IPS-18a (cell line): ENCODE results near the gene SGTB.

Source experiments
- H3K27ac ChIP-seq: one replicate; pipeline ENCODE4 v1.5.1; 2013; ENCODE audit warnings: low read length
- H3K27me3 ChIP-seq: one replicate; pipeline ENCODE4 v1.6.1; 2013; ENCODE audit warnings: mild to moderate bottlenecking, low read length; ENCODE audit not compliant: control insufficient read depth, insufficient read depth
- H3K36me3 ChIP-seq: one replicate; pipeline ENCODE4 v1.6.1; 2013; ENCODE audit warnings: low read depth, low read length; ENCODE audit not compliant: control insufficient read depth
- H3K4me1 ChIP-seq: one replicate; pipeline ENCODE4 v1.6.1; 2013; ENCODE audit warnings: low read depth, low read length; ENCODE audit not compliant: control insufficient read depth
- H3K4me3 ChIP-seq: one replicate; pipeline ENCODE4 v1.5.1; 2013; ENCODE audit warnings: low read length
- H3K9ac ChIP-seq: one replicate; pipeline ENCODE4 v1.6.1; 2013; ENCODE audit warnings: mild to moderate bottlenecking, low read length, moderate library complexity
- H3K9me3 ChIP-seq: one replicate; pipeline ENCODE4 v1.6.1; 2013; ENCODE audit warnings: low read depth, low read length; ENCODE audit not compliant: control insufficient read depth

The SGTB gene, protein sequence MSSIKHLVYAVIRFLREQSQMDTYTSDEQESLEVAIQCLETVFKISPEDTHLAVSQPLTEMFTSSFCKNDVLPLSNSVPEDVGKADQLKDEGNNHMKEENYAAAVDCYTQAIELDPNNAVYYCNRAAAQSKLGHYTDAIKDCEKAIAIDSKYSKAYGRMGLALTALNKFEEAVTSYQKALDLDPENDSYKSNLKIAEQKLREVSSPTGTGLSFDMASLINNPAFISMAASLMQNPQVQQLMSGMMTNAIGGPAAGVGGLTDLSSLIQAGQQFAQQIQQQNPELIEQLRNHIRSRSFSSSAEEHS

DNA sequence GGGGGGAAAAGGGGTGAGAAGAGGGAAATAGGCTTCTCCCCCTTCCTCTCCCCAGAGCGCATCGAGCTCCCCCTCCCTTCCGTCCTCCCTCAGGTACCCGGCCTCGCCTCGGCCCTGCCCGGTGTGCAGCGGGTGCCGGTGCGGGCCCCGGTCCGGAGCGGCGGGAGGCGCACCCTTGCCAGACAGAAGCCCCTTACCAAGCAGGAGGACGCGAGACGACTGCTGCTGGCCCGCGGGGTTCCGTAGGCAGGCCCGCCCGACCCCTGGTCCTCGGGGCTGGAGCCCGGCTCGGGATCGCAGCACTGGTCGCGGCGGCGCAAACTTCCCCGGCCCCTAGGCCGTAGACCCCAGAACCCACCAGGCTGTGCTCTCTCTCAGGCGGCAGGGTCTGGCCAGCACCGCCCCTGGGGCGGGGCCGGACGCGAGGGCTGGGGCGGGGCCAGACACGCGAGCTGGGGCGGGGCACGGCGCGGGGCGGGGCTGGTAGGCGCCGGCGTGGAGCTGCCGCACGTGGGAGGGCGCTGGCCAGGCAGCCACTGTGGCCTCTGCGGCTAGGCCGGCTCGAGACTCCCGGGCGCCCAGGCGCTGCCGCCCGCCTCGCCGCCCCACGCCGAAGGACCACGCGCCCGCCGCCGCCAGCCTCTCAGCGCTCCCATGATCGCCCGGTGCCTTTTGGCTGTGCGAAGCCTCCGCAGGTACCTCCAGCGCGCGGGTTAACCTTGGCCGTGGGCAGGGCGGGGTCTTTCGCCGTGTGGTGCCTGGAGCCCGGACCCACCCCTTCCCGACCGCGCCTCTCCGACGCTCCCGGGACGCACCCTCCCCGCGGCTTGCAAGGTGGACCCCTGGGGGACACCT, at the start of gene SGTB, which contains the start of gene NLN:
Gene SGTB, minus strand, starts transcription at position 390 of the 855 bp plus-strand sequence. CDS start 1,302 bp downstream, outside the sequence.
Gene NLN, plus strand, starts transcription at position 486 of the 855 bp plus-strand sequence. Its CDS starts 169 bp downstream, at position 655.
- Histone ChIP-seq H3K4me3 (peak within 1 kb of the TSS; percentile 94), H3K27ac (peak within 1 kb of the TSS; percentile 88), H3K27me3 (no peaks in the 10 kb centered on the region), H3K4me1 (peaks cover 9% of the 10 kb centered on the region), H3K9ac (peak within 1 kb of the TSS; percentile 96), H3K9me3 (no peaks in the 10 kb centered on the region), H3K36me3 (peaks cover 12% of the 10 kb centered on the region)

DNA sequence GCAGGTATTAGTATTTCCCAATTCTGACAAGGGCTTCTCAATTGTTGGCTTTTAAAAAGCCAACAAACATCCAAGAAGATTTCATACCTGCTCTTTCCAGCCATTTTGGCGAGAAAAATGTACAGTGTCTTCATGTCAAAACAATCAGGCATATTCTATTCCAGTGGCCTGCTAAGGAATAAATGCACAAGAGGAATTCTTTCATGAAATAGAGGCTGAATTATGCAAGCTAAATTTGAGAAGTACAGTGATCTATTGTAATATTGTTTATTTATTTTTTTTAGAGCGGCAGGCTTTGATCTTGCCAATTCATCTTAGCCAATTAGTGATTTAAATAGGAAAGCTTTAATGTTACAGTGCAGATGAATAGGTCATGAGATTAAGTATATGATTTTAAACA, 49.4 kb upstream of the SGTB start:
- peaks cover 19% of the 10 kb centered on the region for H3K36me3 ChIP-seq
- no peaks in the 10 kb centered on the region for H3K27me3 ChIP-seq
- H3K4me1 ChIP-seq = no peaks in the 10 kb centered on the region
- no peaks in the 10 kb centered on the region for H3K9me3 ChIP-seq
- H3K9ac ChIP-seq = no peak overlapping the region
- no peak overlapping the region for H3K27ac ChIP-seq
- H3K4me3 ChIP-seq = no peak overlapping the region

DNA sequence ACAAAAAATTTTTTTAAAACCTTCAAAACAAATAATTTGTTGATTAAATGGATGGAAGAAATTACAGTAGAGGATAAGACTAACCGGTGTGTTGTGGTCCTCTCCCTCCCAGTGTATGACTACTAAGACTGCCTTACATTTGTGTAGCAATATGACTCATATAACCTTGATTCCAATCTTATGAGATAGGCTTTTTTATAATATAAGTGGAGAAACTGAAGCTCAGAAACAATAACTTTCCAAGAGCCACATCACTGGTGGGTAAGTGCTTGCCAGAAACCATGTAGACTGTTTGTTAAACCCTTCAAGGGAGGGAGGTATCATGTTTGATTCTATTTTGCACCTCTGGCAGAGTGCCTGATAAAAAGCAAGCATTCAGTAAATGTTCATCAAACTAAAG, 47.6 kb upstream of the SGTB start:
- H3K9me3 ChIP-seq = no peaks in the 10 kb centered on the region
- H3K27me3 ChIP-seq = no peaks in the 10 kb centered on the region
- peaks cover 18% of the 10 kb centered on the region for H3K36me3 ChIP-seq
- H3K4me1 ChIP-seq = no peaks in the 10 kb centered on the region
- no peak overlapping the region for H3K27ac ChIP-seq
- no peak overlapping the region for H3K9ac ChIP-seq
- no peak overlapping the region for H3K4me3 ChIP-seq

DNA sequence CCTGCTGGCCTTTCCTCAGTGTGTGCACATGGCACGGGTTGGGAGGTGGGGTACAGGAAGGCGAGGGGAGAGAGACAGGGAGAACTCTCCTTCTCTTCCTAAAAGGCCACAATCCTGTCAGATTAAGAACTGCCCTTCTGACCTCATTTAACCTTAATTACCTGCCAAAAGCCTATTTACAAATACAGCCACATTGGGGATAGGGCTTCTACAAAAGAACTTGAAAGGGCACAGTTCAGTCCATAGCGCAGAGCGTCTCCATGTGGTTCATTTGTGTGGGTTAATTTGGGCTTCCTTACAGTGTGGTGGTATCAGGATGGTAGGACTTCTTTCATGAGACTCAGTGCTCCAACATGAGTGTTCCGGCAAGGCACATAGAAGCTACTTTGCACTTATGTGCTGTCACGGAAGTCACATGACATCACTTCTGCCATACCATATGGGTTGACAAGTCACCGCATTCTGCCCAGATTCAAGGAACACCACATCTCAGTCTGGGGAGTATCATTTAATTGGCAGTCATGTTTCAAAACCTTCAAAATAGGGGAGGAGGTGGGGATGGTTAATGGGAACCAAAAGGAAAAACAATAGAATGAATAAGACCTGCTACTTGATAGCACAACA, 46.9 kb upstream of the SGTB start:
- Histone ChIP-seq H3K9me3 (no peaks in the 10 kb centered on the region), H3K4me1 (no peaks in the 10 kb centered on the region), H3K4me3 (no peak overlapping the region), H3K9ac (no peak overlapping the region), H3K36me3 (peaks cover 15% of the 10 kb centered on the region), H3K27ac (no peak overlapping the region), H3K27me3 (no peaks in the 10 kb centered on the region)

DNA sequence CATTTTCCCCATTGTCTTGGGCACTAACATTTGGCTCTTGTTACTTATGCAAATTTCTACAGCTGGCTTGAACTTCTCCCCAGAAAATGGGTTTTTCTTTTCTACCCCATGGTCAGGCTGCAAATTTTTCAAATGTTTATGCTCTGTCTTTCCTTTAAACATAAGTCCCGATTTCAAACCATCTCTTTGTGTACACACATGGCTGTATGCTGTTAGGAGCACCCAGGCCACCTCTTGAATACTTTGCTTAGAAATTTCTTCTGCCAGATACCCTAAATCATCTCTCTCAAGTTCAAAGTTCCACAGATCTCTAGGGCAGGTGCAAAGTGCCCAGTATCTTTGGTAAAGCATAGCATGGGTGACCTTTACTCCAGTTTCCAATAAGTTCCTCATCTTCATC, 45.7 kb upstream of the SGTB start:
- Histone ChIP-seq H3K9me3 (no peaks in the 10 kb centered on the region), H3K4me1 (no peaks in the 10 kb centered on the region), H3K9ac (no peak overlapping the region), H3K4me3 (no peak overlapping the region), H3K36me3 (peaks cover 25% of the 10 kb centered on the region), H3K27ac (no peak overlapping the region), H3K27me3 (no peaks in the 10 kb centered on the region)

DNA sequence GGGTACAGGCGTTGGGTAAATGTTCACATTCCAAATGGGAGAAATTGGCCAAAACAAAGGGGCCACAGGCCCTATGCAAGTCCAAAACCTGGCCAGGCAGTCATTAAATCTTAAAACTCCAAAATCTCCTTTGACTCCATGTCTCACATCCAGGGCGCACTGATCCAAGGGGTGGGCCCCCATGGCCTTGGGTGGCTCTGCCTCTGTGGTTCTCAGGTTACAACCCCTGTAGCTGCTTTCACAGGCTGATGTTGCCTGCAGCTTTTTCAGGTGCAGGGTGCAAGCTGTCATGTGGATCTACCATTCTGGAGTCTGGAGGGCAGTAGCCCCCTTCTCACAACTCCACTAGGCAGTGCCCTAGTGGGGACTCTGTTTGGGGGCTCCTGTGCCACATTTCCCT, 44.9 kb upstream of the SGTB start:
- H3K27ac ChIP-seq = no peak overlapping the region
- no peak overlapping the region for H3K4me3 ChIP-seq
- H3K27me3 ChIP-seq = no peaks in the 10 kb centered on the region
- H3K4me1 ChIP-seq = no peaks in the 10 kb centered on the region
- no peaks in the 10 kb centered on the region for H3K9me3 ChIP-seq
- peaks cover 30% of the 10 kb centered on the region for H3K36me3 ChIP-seq
- no peak overlapping the region for H3K9ac ChIP-seq

DNA sequence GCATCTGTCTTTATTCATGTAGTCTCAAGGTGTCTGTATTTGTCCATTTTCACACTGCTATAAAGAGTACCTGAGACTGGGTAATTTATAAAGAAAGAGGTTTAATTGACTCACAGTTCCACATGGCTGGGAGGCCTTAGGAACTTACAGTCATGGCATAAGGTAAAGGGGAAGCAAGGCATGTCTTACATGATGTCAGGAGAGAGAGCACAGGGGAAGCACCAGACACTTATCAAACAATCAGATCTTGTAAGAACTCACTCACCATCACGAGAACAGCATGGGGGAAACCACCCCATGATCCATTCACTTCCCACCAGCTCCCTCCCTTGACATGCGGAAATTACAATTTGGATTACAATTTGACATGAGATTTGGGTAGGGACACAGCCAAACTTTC, 44.3 kb upstream of the SGTB start:
- Histone ChIP-seq H3K27me3 (no peaks in the 10 kb centered on the region), H3K4me1 (no peaks in the 10 kb centered on the region), H3K27ac (no peak overlapping the region), H3K4me3 (no peak overlapping the region), H3K9me3 (no peaks in the 10 kb centered on the region), H3K36me3 (peaks cover 32% of the 10 kb centered on the region), H3K9ac (no peak overlapping the region)

DNA sequence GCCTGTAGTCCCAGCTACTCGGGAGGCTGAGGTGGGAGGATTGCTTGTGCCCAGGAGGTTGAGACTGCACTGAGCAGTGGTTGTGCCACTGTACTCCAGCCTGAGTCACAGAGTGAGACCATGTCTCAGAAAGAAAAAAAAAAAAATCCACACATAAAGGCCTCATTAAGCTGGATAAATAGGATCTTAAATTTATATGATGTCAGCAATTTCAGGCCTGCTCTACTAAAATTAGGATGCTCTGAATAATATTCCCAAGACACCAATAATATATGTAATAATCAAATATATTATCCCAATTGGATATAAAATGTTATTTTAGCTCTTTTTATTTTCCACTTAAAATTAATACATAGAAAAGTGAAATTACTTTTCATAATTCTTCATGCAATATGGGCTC, 43.7 kb upstream of the SGTB start:
- no peaks in the 10 kb centered on the region for H3K27me3 ChIP-seq
- H3K27ac ChIP-seq = no peak overlapping the region
- no peaks in the 10 kb centered on the region for H3K4me1 ChIP-seq
- no peak overlapping the region for H3K4me3 ChIP-seq
- H3K9ac ChIP-seq = no peak overlapping the region
- H3K36me3 ChIP-seq = peaks cover 32% of the 10 kb centered on the region
- no peaks in the 10 kb centered on the region for H3K9me3 ChIP-seq

DNA sequence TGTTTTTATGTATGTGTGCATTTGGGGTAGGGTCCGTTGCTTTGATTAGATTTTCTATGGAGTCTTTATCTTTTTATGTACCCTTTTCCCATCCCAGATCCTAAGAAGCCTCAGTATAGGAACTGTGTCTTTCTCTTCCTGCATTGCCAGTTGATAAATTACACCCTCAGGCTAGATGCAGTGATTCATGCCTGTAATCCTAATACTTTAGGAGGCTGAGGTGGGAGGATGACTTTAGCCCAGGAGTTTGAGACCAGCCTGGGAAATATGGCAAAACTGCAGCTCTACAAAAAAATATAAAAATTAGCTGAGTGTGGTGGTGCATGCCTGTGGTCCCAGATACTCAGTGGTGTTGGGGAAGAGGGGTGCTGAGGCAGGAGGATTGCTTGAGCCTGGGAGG, 40.3 kb upstream of the SGTB start:
- H3K36me3 ChIP-seq = peaks cover 49% of the 10 kb centered on the region
- no peak overlapping the region for H3K9ac ChIP-seq
- no peak overlapping the region for H3K4me3 ChIP-seq
- H3K4me1 ChIP-seq = no peaks in the 10 kb centered on the region
- H3K9me3 ChIP-seq = no peaks in the 10 kb centered on the region
- no peak overlapping the region for H3K27ac ChIP-seq
- H3K27me3 ChIP-seq = no peaks in the 10 kb centered on the region

DNA sequence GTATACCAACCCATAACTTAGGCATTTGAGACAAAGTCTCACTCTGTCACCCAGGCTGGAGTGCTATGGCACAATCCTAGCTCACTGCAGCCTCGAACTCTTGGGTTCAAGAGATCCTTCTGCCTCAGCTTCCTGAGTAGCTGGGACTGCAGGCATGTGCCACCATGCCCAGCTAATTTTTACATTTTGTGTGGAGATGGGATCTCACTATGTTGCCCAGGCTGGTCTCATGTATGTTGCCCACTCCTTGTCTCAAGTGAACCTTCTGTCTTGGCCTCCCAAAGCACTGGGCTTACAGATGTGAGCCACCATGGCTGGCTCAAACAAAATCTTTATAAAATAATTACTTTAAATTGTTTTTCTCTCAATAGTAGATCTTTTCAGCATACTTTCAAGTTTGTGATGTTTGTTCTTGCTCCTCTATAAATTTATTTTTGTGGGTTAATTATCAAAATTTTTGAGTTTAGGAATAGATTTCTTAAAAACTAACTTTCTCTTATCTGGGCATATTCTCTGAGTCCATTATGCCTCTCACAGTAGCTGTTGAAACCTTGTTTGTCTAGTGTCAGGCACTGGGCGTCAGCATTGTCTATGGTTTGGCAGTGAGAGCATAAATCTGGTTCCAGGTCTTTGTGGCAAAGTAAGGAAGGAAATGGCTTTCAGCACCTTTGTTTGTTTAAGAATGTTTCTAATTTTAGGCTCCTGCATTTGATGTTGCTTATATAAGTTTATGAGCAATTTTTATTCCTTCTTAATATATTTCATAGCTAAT, 38.8 kb upstream of the SGTB start:
- Histone ChIP-seq H3K4me3 (no peak overlapping the region), H3K27me3 (no peaks in the 10 kb centered on the region), H3K9ac (no peak overlapping the region), H3K36me3 (peaks cover 40% of the 10 kb centered on the region), H3K4me1 (no peaks in the 10 kb centered on the region), H3K9me3 (no peaks in the 10 kb centered on the region), H3K27ac (no peak overlapping the region)

DNA sequence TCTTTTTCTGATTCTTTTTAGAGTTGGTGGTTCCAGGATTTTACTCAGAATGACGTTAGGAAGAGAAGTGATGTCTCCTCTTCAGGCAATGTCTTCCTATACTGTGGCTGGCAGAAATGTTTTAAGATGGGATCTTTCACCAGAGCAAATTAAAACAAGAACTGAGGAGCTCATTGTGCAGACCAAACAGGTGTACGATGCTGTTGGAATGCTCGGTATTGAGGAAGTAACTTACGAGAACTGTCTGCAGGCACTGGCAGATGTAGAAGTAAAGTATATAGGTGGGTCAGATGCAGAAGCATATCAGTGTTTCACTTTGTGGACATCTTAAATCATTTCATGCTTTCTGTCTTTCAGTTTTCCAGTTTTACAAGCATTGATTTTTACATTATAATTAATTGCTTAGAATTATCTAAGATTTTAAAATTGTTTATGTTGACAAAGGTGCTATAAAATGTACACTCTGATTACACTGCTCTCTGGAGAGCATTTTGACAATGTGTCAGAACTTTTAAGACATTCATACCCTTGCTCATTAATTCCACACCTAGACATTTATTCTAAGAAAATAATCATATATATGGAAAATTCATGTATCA, 36.7 kb upstream of the SGTB start:
- Histone ChIP-seq H3K27me3 (no peaks in the 10 kb centered on the region), H3K27ac (no peak overlapping the region), H3K9ac (no peak overlapping the region), H3K9me3 (no peaks in the 10 kb centered on the region), H3K4me1 (no peaks in the 10 kb centered on the region), H3K4me3 (no peak overlapping the region), H3K36me3 (peaks cover 43% of the 10 kb centered on the region)
